Middle frontal gyrus (tissue), 1 donor: ENCODE results near the gene PASD1.

ENCODE experiments used
- DNase-seq: peaks from one replicate; pipeline ENCODE4 v3.0.0-alpha.2; 2015; ENCODE audit warnings: low spot score; ENCODE audit errors: extremely low spot score

Gene PASD1

GRCh38 chrX:151701071-151701470 lies 137.6 kb downstream of the PASD1 start:
- DNase-seq: no peak

DNA sequence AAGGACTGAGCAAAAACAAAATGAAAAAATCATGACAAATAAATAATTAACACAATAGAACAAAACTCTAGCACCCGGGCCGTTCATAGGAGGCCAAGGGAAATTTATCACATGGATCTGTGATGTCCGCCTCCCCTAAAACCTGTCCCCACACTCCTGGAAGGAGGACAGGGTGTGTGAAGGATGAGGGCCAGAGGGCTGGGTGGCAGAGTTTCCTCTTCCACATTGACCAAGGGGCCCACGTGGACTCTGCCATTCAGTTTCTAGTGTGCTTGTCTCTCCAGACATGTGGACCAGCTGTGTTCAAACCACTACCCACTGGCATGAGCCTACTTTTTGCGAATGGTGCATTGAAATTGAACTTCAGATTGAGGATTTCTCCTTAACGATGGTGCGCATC lies 138.1 kb downstream of the PASD1 start:
- DNase-seq: no peak

DNA sequence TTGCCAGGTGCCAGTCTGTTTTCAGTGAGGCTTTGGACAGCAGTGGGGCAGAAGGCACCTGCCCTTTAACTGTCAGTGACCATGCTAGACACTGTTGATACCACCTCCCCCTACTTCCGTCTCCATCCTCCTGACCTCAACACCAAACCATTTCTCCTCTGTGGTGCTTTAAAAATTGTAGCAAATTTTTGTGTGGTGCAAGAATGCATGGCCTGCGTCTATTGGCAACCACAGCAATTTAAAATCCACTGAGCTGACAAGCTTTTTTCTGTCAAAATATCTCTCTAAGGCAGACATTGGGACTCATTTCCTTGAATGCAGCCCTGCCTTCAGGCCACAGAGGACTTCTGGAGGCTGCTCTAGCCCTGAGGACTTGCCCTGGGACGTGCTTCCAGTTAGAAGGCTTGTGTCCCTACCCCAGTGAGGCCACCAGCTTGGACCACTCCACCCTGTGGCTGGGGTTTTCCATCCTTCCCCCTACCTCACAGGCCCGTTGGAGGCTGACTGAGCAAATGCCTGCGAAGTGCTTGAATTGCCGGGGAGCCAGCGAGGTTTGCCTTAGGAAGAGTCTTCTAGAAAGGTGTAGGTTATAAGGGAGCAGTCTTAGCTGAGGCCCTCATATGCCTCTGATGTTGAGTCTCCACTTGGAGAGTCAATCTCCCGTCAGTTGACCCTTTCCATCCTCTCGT lies 138.7 kb downstream of the PASD1 start:
- no peak for DNase-seq

- no peak for DNase-seq
Observed at GRCh38 chrX:151702741-151703340, 139.4 kb downstream of the PASD1 start.

GRCh38 chrX:151703487-151703886 lies 140.0 kb downstream of the PASD1 start:
- DNase-seq: no peak

GRCh38 chrX:151704041-151704663 lies 140.7 kb downstream of the PASD1 start:
- no peak for DNase-seq

DNA sequence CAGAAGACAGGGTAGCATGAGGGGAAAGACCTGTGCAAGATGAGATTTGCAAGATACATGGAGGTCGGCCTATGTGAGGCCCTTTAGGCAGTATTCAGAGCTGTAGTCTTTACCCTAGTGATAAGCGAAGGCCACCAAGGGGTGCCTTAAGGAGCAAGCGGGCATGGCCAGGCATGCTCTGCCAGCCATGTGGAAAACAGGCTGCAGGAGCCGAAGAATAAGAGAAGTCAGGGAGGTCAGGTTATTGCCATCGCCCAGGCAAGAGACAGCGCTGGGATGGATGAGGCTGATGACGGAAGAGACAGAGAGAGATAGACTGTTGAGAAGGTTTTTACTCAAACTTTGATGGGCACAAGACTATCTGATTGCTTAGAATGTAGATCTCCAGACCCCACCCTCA lies 145.3 kb downstream of the PASD1 start:
- no peak for DNase-seq

GRCh38 chrX:151710457-151710856 lies 147.0 kb downstream of the PASD1 start:
- DNase-seq: no peak

DNA sequence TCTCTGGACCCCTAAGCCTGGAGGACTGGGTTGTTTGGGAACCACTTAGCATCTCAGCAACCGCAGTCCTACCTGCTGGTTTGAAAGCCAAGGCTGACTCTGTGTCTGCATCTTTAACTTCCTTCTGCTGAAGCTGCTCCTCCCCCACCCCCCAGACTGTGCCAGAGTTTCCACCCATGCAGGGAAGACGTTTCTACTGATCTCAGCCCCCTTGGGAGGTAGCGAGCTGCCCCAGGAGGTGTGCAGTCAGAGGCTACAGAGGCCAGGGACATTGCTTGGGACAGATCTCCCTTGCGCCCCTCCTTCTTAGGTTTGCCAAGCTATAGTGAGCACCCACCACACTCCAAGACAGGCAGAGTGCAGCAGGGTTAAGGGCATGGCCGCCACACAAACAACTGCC lies 147.7 kb downstream of the PASD1 start:
- no peak for DNase-seq

- DNase-seq: no peak
Observed at GRCh38 chrX:151711787-151712186, 148.3 kb downstream of the PASD1 start.

GRCh38 chrX:151712253-151712652 lies 148.8 kb downstream of the PASD1 start:
- DNase-seq: no peak

- no peak for DNase-seq
Observed at GRCh38 chrX:151713849-151714248, 150.4 kb downstream of the PASD1 start.

GRCh38 chrX:151714362-151714761 lies 150.9 kb downstream of the PASD1 start:
- DNase-seq: no peak

- no peak for DNase-seq
Observed at GRCh38 chrX:151715752-151716151, 152.3 kb downstream of the PASD1 start, which contains the start of gene FATE1. Gene FATE1 (plus strand): TSS chrX:151716035. CDS start chrX:151716120, 85 bp downstream.

DNA sequence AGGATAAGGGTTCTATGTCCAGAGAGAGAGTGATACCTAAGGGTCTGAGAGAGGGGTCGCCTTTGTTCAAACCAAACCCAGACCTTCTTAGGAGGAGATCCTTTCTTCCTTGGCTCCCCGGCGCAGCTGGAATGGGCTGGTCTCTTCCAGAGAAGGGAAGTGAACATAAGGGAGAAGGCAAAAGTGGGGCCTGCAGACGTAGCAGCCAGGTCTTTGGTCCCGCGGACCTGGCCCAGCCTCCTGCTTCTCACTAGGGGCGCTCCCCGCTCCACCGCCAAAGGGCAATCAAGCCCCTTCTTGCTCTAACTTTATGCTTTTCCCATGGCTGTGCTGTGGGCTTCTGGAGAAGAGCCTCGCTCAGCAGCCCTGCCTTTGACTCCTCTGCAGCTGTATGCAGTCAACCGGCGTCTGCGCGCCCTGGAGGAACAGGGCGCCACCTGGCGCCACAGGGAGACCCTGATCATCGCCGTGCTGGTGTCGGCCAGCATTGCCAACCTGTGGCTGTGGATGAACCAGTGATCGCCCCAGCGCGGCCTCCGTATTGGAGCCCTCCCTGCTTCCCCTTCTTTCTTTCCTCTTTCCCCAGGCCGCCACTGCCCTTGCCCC lies 158.9 kb downstream of the PASD1 start:
- no peak for DNase-seq

DNA sequence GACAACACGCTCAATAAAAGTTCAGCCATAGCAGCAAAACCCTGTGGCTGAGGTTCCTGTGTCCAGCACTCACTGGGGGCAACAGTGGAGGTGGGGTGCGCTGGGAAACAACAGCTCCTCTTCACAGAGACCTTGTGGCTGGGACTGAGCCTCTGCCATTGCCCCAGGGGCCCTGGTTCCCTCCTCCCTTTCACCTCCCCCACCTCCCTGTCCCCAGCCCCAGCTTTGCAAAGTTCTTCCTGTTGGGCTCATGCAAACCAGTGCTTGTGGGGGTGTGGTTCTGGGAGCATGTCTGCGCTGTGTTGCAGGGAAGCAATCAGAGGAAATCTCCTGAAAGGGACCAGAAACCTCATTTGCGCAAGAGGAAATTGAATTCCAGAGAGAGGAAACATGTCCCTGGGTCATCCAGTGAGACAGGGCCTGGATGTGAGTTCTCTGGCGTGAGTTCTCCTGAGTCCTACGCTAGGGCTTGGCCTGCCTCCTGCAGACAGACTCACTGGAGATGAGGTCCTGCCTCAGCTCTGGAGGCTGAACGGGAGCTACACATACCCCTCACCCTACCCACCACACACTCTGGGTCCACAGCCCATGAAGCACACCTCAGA lies 159.8 kb downstream of the PASD1 start:
- no peak for DNase-seq

DNA sequence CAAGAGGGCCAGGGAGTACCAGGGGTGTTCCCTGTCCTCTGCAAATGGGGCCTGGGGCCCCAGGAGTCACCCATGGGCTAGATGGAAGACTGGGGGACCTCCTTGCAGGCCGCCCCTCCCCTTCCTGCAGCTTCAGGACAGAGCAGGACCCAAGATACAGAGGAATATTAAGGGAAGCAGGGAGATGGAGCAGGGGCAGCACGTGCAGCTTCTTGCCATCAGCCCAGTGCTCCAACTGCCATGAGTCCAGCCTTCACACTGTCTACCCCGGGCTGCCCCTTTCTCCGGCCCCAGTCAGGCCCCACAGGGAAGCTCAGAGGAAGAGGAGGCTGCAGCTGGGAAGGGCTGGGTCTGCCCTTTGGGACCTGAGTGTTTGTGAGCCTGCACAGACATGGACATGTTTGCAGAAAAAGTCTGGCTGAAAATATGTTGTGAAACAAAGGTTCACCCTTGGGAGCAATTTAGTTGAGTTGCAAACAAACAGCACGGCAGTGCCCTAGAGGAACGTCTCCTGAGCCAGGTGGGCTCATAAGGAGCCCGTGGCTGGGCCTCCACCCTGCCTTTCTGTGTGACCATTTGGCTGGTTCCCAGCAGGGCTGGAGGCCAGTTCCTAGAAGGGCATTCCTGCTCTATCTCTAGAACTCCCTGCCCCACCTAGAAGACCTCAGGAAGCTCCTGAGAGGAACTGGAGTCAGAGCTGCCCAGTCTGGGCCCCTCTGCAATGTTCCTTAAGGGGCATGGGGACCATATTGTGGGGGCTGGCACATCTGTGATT lies 161.3 kb downstream of the PASD1 start:
- DNase-seq: no peak

DNA sequence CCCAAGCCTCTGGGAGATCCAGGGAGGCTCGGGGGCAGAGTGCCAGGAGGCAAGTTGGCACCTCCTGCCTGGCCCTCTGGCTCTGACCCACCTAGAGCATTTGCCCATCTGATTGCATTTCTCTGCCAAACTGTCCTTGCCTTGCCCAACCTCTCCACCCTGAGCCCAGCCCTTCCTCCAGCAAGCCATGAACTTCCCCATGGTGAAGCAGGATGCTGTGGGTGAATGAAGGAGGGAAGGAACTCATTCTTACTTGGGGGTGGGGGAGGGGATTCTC lies 161.8 kb downstream of the PASD1 start:
- no peak for DNase-seq
